ENCODE data around the gene SKP1.

DNA sequence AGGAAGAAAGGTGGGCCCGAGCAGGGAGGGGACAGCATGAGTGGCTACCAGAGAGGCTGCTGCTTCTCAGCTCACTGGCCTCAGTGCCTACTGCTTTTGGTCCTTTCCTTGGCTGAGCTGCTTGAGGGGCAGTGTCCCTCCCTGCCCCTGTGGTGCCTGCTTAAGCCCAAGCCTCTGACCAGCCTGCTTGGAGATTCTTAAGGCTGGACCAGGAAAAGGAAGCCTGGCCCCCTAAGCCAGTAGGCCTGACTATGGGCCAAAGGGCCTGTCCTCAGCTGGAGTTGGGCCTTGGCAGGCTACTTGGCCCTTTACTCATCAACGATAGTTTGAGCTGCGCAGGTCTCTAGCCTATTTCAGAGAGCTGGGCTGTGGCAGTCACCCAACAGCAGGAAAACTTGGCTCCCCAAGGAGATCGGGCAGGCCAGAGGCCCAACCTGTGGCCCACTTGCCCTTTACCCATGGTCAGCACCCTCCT lies 37.3 kb downstream of the SKP1 start:
- TF ChIP-seq MAX (IDR thresholded peaks at IDR 0.05) (no peak), ZNF274 (IDR thresholded peaks at IDR 0.05; ENCODE audit: low read depth, low read length) (no peak), YY1 (IDR thresholded peaks at IDR 0.05; ENCODE audit: extremely low read depth, insufficient replicate concordance, low read depth, low read length) (no peak), EZH2 (IDR thresholded peaks at IDR 0.05) (no peak), POLR2A (IDR thresholded peaks at IDR 0.05; ENCODE audit: borderline replicate concordance, extremely low read depth, insufficient read depth, insufficient read length) (no peak), EGR1 (IDR thresholded peaks at IDR 0.05; ENCODE audit: low read depth) (no peak), ELF1 (IDR thresholded peaks at IDR 0.05; ENCODE audit: borderline replicate concordance, low read depth) (no peak), EZH2phosphoT487 (IDR thresholded peaks at IDR 0.05; ENCODE audit: borderline replicate concordance) (no peak), JUND (IDR thresholded peaks at IDR 0.05) (no peak), CEBPB (IDR thresholded peaks at IDR 0.05; ENCODE audit: low read depth) (no peak)
- TF ChIP-seq, protein P1, sequence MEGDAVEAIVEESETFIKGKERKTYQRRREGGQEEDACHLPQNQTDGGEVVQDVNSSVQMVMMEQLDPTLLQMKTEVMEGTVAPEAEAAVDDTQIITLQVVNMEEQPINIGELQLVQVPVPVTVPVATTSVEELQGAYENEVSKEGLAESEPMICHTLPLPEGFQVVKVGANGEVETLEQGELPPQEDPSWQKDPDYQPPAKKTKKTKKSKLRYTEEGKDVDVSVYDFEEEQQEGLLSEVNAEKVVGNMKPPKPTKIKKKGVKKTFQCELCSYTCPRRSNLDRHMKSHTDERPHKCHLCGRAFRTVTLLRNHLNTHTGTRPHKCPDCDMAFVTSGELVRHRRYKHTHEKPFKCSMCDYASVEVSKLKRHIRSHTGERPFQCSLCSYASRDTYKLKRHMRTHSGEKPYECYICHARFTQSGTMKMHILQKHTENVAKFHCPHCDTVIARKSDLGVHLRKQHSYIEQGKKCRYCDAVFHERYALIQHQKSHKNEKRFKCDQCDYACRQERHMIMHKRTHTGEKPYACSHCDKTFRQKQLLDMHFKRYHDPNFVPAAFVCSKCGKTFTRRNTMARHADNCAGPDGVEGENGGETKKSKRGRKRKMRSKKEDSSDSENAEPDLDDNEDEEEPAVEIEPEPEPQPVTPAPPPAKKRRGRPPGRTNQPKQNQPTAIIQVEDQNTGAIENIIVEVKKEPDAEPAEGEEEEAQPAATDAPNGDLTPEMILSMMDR (IDR thresholded peaks at IDR 0.05 in 2 of 3, conservative IDR thresholded peaks at IDR 0.05 in 1 of 3; ENCODE audit: borderline replicate concordance in 1 of 3, insufficient read depth in 1 of 3, low read depth in 2 of 3, low read length in 2 of 3) = no peak
- TF ChIP-seq, protein P2, sequence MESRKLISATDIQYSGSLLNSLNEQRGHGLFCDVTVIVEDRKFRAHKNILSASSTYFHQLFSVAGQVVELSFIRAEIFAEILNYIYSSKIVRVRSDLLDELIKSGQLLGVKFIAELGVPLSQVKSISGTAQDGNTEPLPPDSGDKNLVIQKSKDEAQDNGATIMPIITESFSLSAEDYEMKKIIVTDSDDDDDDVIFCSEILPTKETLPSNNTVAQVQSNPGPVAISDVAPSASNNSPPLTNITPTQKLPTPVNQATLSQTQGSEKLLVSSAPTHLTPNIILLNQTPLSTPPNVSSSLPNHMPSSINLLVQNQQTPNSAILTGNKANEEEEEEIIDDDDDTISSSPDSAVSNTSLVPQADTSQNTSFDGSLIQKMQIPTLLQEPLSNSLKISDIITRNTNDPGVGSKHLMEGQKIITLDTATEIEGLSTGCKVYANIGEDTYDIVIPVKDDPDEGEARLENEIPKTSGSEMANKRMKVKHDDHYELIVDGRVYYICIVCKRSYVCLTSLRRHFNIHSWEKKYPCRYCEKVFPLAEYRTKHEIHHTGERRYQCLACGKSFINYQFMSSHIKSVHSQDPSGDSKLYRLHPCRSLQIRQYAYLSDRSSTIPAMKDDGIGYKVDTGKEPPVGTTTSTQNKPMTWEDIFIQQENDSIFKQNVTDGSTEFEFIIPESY (IDR thresholded peaks at IDR 0.05; ENCODE audit: extremely low read depth, insufficient replicate concordance, low read length) = no peak
